GM13977 (cell line): ENCODE results near the gene SNX20.
A peak's percentile ranks its signal among the peaks of the same experiment; 100 is the strongest.

ENCODE experiments used
- DNase-seq: peaks from one replicate; pipeline ENCODE4 v3.0.0; 2012; ENCODE audit warnings: low spot score
- in situ Hi-C: fragments of 300-500 bp; cut with MboI; formaldehyde crosslinking; loops from one replicate; pipeline ENCODE4 v1.12.0; 2022; ENCODE audit warnings: low sequenced_read_pairs, low pct_unique_long_range_greater_than_20kb, mixed read lengths, inconsistent platforms; ENCODE audit not compliant: unreplicated experiment
- TF ChIP-seq, protein P1 (sequence below): IDR thresholded peaks from 2 replicates; pipeline ENCODE4 v1.5.1; 2012; ENCODE audit warnings: mild to moderate bottlenecking, control low read depth; ENCODE audit not compliant: insufficient read depth; ENCODE audit errors: extremely low read depth, missing control alignments

SNX20 gene

GRCh38 chr16:50644729-50645128, 36.4 kb downstream of the SNX20 start:
- in situ Hi-C loops = no loop called here
- peak; percentile 79 for DNase-seq
- TF ChIP-seq, protein P1, sequence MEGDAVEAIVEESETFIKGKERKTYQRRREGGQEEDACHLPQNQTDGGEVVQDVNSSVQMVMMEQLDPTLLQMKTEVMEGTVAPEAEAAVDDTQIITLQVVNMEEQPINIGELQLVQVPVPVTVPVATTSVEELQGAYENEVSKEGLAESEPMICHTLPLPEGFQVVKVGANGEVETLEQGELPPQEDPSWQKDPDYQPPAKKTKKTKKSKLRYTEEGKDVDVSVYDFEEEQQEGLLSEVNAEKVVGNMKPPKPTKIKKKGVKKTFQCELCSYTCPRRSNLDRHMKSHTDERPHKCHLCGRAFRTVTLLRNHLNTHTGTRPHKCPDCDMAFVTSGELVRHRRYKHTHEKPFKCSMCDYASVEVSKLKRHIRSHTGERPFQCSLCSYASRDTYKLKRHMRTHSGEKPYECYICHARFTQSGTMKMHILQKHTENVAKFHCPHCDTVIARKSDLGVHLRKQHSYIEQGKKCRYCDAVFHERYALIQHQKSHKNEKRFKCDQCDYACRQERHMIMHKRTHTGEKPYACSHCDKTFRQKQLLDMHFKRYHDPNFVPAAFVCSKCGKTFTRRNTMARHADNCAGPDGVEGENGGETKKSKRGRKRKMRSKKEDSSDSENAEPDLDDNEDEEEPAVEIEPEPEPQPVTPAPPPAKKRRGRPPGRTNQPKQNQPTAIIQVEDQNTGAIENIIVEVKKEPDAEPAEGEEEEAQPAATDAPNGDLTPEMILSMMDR = peak; percentile 68

GRCh38 chr16:50644245-50644644, 36.9 kb downstream of the SNX20 start:
- in situ Hi-C loops = no loop called here
- no peak for DNase-seq

DNA sequence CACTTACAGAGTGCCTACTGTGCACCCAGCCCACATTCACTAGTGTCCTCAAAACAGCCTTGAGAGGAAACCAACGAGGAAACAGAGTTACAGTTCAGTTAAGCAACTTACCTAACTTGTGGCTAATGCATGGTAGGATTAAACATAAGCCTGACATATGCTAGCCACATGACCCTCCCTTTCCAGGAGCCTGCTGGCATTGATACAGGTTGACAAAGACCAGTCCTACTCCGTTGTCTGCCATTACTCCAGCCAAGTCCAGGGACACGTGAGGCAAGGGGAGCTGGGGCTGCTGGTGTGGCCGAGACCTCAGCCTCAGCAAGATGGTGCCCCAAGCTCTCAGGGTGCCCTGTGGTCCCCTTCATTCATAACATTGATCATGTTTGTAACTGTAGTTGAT, 37.9 kb downstream of the SNX20 start:
- no peak for DNase-seq
- TF ChIP-seq, protein P1 = no peak
- in situ Hi-C loops = no loop called here

More at GRCh38 chr16:50644245-50644644, 36.9 kb downstream of the SNX20 start:
- TF ChIP-seq, protein P1 = no peak

DNA sequence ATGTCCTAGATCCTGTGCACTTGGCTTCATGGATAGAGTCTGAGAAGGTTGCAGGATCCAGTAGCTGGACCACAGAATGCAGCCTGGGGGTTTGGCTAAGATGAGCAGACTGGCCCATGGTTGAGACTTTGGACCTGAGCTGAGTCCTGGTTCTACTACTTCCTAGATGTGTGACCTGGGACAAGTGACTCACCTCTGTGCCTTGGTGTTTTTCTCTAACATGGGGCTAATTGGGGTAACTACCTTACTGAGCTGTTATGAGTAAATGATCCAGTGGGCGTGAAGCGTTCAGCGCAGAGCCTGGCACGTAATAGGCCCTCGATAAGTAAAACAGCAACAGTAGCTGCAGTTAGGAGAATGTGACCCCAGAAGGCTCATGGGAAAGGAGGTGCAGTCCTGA, 38.8 kb downstream of the SNX20 start:
- in situ Hi-C loops = no loop called here
- TF ChIP-seq, protein P1 = no peak
- no peak for DNase-seq

DNA sequence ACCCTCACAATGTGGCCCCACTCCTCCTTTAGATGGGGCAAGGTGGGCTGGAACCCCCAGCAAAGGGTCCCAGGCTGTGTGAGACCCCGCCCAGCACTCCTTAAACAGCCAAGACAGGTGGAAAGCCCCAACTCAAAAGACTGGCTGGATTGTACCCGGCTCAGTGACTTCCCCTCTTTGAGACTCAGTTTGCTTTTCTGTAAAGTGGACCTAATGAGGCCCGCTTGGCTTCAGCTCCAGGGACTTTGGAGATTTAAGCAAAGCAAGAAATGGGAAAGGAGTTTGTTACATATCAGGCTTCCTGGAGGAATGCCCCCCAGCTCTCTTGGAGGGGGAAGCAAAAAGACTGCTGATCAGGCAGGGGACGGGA, 39.3 kb downstream of the SNX20 start:
- DNase-seq = no peak
- in situ Hi-C loops = no loop called here
- TF ChIP-seq, protein P1 = no peak

DNA sequence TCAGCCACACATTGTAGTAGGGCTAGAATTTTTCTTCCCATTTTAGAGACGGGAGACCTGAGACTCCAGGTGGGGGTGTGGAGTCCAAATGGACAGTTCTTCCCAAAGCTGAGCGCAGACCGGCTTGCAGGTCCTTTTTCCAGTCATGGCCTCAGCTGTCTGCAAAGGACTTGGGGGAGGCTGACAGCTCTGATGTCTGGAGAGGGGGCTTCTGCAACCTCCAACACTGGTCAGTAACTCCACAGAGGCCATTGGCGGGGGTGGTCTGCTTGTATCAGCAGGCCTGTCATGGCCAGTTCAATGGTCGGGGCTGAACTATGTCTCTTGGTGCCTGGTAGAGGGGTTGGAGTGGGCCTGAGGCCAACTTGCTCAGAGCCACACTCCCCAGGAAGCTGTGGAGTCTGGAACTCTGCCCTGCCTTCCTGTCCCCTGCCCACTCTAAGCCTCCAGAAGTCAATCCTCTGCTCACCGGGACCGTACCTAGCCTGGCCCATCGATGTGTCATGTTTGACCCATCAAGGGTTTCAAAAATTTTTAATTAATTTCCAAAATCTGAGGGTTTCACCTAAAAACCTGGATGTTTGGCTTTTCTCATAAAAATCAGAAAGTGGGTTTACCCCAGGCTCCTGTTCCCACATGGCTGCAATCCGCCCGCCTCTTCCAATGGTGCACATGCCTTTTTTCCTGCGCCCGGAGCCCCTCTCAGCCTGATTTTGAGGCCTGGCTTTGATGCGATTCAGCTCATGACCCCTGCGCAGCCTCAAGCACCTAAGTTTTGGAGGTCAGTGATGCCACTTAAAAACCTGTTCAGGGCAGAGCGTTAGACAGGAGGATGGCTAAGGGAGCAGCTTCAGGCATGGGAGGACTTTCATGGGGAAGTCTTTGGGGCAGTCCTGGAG, 39.9 kb downstream of the SNX20 start:
- TF ChIP-seq, protein P1 = no peak
- DNase-seq = no peak
- in situ Hi-C loops = no loop called here
